OCI-LY7 (cell line): ENCODE measurements around the gene FXYD2. TPM values are rescaled to one million over a fixed set of nuclear protein-coding genes. Genes with fewer than 3 reads are reported as not detected.

Source experiments
- BruUV-seq: library from RNA; stranded (reverse); fragments of 400-500 nt; replicated peaks from 2 replicates; lab custom pipeline; 2021; lab: Mats Ljungman, UMichigan
- CTCF ChIA-PET: fragments of 300-600 bp; sonication (Branson Sonifier 250); formaldehyde crosslinking; loops from one replicate; lab custom pipeline; 2022; ENCODE audit warnings: antibody characterized with exemption; ENCODE audit not compliant: unreplicated experiment; lab: Charles Lee
- POLR2A ChIA-PET: fragments of 300-600 bp; sonication (Branson Sonifier 250); formaldehyde crosslinking; loops from one replicate; lab custom pipeline; 2022; ENCODE audit warnings: antibody characterized with exemption; lab: Charles Lee
- DNase-seq: peaks from one replicate; pipeline ENCODE4 v3.0.0-alpha.2; 2015; ENCODE audit warnings: low spot score
- H2AFZ ChIP-seq: fragments of 200-600 bp; sonication (generic), shearing (Covaris generic); 2 replicates; pipeline ENCODE4 v1.6.1; 2014; ENCODE audit warnings: mild to moderate bottlenecking, antibody characterized with exemption, low read length, moderate library complexity
- H3K27ac ChIP-seq: fragments of 200-600 bp; sonication (generic); 2 replicates; pipeline ENCODE4 v1.5.1; 2014; ENCODE audit warnings: mixed run types, low read depth, mild to moderate bottlenecking, moderate library complexity, low read length, inconsistent platforms; ENCODE audit not compliant: poor library complexity, severe bottlenecking
- H3K36me3 ChIP-seq: fragments of 200-600 bp; sonication (generic); 2 replicates; pipeline ENCODE4 v1.6.1; 2014; ENCODE audit warnings: mild to moderate bottlenecking, antibody characterized with exemption, low read length, moderate library complexity, mixed read lengths; ENCODE audit not compliant: insufficient read depth
- H3K4me1 ChIP-seq: fragments of 200-600 bp; sonication (generic); 2 replicates; pipeline ENCODE4 v1.5.1; 2014; ENCODE audit warnings: mild to moderate bottlenecking, low read length; ENCODE audit not compliant: insufficient read depth, poor library complexity, severe bottlenecking
- H3K4me2 ChIP-seq: fragments of 200-600 bp; sonication (generic); 2 replicates; pipeline ENCODE4 v1.6.1; 2014; ENCODE audit warnings: mild to moderate bottlenecking, low read length
- H3K4me3 ChIP-seq: fragments of 200-600 bp; sonication (generic); 2 replicates; pipeline ENCODE4 v1.5.1; 2014; ENCODE audit warnings: mild to moderate bottlenecking, low read depth, low read length; ENCODE audit not compliant: poor library complexity, severe bottlenecking
- H3K79me2 ChIP-seq: fragments of 200-600 bp; sonication (generic); 2 replicates; pipeline ENCODE4 v1.6.1; 2016; ENCODE audit warnings: low read depth, mild to moderate bottlenecking, low read length, moderate library complexity, mixed read lengths; ENCODE audit not compliant: insufficient read depth
- H3K9me2 ChIP-seq: fragments of 200-600 bp; sonication (generic); 2 replicates; pipeline ENCODE4 v1.6.1; 2016; ENCODE audit warnings: mild to moderate bottlenecking, low read length, mixed read lengths; ENCODE audit not compliant: insufficient read depth
- H3K9me3 ChIP-seq: fragments of 200-600 bp; sonication (generic); 2 replicates; pipeline ENCODE4 v1.6.1; 2014; ENCODE audit warnings: mild to moderate bottlenecking, mixed run types, low read length, mixed read lengths
- H4K20me1 ChIP-seq: fragments of 200-600 bp; sonication (generic); 2 replicates; pipeline ENCODE4 v1.6.1; 2014; ENCODE audit warnings: mild to moderate bottlenecking, antibody characterized with exemption, low read length, moderate library complexity, mixed read lengths; ENCODE audit not compliant: insufficient read depth
- CTCF ChIP-seq: fragments of 200-600 bp; sonication (generic); conservative IDR thresholded peaks from 2 replicates; pipeline ENCODE4 v1.5.1; 2014; ENCODE audit warnings: mild to moderate bottlenecking, antibody characterized with exemption, low read length, moderate library complexity, mixed read lengths
- EZH2phosphoT487 ChIP-seq: fragments of 200-600 bp; sonication (generic); IDR thresholded peaks from 2 replicates; pipeline ENCODE4 v1.6.1; 2018; ENCODE audit warnings: low read depth, borderline replicate concordance, mild to moderate bottlenecking, mixed run types, antibody characterized with exemption, low read length, moderate library complexity, mixed read lengths
- intact Hi-C: fragments of 100-400 bp; cut with micrococcal nuclease; formaldehyde crosslinking; loops from one replicate; pipeline ENCODE4 v1.10.0; 2022; ENCODE audit not compliant: unreplicated experiment
- total RNA-seq, 2 experiments: library from RNA; depleted of rRNA in 1 of 2; stranded (reverse); fragments of >200 nt in 1 of 2; shearing (Covaris generic) in 1 of 2; gene quantifications; 2 replicates each; pipeline ENCODE4 v1.2.3, GENCODE V29; 2014 to 2022

The FXYD2 gene
- total RNA-seq, 2 experiments from 2014 or later, result not detected

GRCh38 chr11:117795638-117796455 is 28.7 kb downstream of the FXYD2 start:
- no TSS peak for BruUV-seq
- DNase-seq, result no peak
- ChIA-PET CTCF (no interaction called here), POLR2A (no interaction called here)
- H3K4me3 ChIP-seq, result no peak overlapping the region
- H2AFZ ChIP-seq, result no peak overlapping the region
- no peak for TF ChIP-seq CTCF
- TF ChIP-seq EZH2phosphoT487, result no peak
- intact Hi-C loops, result no loop called here
- no peaks in the 10 kb centered on the region for H3K9me2 ChIP-seq
- no peaks in the 10 kb centered on the region for H3K9me3 ChIP-seq
- no peaks in the 10 kb centered on the region for H3K36me3 ChIP-seq
- no peaks in the 10 kb centered on the region for H3K4me1 ChIP-seq
- no peaks in the 10 kb centered on the region for H4K20me1 ChIP-seq
- H3K4me2 ChIP-seq, result no peak overlapping the region
- no peaks in the 10 kb centered on the region for H3K79me2 ChIP-seq
- H3K27ac ChIP-seq, result no peak overlapping the region

GRCh38 chr11:117794772-117795629 is 29.5 kb downstream of the FXYD2 start:
- H3K79me2 ChIP-seq, result no peaks in the 10 kb centered on the region
- no peak overlapping the region for H2AFZ ChIP-seq
- no peaks in the 10 kb centered on the region for H3K9me2 ChIP-seq
- H3K9me3 ChIP-seq, result no peaks in the 10 kb centered on the region
- intact Hi-C loops, result no loop called here
- no peak overlapping the region for H3K4me3 ChIP-seq
- DNase-seq, result no peak
- BruUV-seq, result no TSS peak
- no peak overlapping the region for H3K27ac ChIP-seq
- no peak overlapping the region for H3K4me2 ChIP-seq
- no peak for TF ChIP-seq CTCF
- no peak for TF ChIP-seq EZH2phosphoT487
- H3K36me3 ChIP-seq, result no peaks in the 10 kb centered on the region
- CTCF ChIA-PET, result no interaction called here
- H4K20me1 ChIP-seq, result no peaks in the 10 kb centered on the region
- POLR2A ChIA-PET, result no interaction called here
- H3K4me1 ChIP-seq, result no peaks in the 10 kb centered on the region
